ENCODE results near the gene FBXL7.

FBXL7 gene

DNA sequence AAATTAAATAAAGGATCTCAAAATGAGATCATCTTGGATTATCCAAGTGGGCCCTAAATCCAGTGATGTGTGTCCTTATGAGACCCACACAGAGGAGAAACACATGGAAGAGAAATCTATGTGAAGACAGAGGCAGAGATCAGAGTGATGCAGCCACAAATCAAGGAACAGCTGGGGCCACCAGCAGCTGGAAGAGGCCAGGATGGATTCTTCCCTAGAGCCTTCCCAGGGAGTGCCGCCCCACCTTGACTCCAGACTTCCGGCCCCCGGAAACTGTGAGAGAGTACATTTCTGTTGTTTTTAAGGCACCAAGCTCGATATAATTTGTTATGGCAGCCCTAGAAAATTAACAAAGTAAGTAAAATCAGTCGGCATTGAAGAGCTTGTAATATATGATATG, 286.9 kb downstream of the FBXL7 start:
- no peak overlapping the region for H3K4me3 ChIP-seq (ENCODE audit: low read depth, low read length)
- DNase-seq (ENCODE audit: low read depth), result no peak
- TF ChIP-seq, protein P1, sequence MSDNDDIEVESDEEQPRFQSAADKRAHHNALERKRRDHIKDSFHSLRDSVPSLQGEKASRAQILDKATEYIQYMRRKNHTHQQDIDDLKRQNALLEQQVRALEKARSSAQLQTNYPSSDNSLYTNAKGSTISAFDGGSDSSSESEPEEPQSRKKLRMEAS (IDR thresholded peaks at IDR 0.05; ENCODE audit: low read depth, low read length), result no peak
- TF ChIP-seq POLR2A (IDR thresholded peaks at IDR 0.05; ENCODE audit: extremely low read depth, insufficient read length) (no peak), MYC (IDR thresholded peaks at IDR 0.05; ENCODE audit: low read depth, low read length) (no peak)
- TF ChIP-seq, protein P2, sequence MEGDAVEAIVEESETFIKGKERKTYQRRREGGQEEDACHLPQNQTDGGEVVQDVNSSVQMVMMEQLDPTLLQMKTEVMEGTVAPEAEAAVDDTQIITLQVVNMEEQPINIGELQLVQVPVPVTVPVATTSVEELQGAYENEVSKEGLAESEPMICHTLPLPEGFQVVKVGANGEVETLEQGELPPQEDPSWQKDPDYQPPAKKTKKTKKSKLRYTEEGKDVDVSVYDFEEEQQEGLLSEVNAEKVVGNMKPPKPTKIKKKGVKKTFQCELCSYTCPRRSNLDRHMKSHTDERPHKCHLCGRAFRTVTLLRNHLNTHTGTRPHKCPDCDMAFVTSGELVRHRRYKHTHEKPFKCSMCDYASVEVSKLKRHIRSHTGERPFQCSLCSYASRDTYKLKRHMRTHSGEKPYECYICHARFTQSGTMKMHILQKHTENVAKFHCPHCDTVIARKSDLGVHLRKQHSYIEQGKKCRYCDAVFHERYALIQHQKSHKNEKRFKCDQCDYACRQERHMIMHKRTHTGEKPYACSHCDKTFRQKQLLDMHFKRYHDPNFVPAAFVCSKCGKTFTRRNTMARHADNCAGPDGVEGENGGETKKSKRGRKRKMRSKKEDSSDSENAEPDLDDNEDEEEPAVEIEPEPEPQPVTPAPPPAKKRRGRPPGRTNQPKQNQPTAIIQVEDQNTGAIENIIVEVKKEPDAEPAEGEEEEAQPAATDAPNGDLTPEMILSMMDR (IDR thresholded peaks at IDR 0.05; ENCODE audit: low read depth, low read length), result no peak

DNA sequence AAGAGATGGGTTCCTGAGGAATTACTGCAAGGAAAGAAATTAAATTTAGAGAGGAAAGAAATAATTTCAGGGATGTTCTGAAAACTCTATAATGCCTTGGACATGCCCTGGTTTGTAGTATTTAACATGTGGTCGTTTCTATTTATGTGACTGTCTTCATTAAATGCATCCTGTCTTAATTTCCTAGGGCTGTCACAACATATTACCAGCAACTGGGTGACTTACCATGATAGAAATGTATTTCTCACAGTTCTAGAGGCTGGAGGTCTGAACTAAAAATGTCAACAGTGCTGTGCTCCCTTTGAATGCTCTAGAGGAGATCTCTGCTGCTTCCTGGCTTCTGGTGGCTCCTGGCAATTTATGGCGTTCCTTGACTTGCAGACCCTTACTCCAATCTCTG, 287.7 kb downstream of the FBXL7 start:
- no peak for DNase-seq (ENCODE audit: low read depth)
- H3K4me3 ChIP-seq (ENCODE audit: low read depth, low read length), result no peak overlapping the region
- TF ChIP-seq MYC (IDR thresholded peaks at IDR 0.05; ENCODE audit: low read depth, low read length), result no peak
- no peak for TF ChIP-seq POLR2A (IDR thresholded peaks at IDR 0.05; ENCODE audit: extremely low read depth, insufficient read length)
- TF ChIP-seq, protein P2 (IDR thresholded peaks at IDR 0.05; ENCODE audit: low read depth, low read length), result no peak
- TF ChIP-seq, protein P1 (IDR thresholded peaks at IDR 0.05; ENCODE audit: low read depth, low read length), result no peak

DNA sequence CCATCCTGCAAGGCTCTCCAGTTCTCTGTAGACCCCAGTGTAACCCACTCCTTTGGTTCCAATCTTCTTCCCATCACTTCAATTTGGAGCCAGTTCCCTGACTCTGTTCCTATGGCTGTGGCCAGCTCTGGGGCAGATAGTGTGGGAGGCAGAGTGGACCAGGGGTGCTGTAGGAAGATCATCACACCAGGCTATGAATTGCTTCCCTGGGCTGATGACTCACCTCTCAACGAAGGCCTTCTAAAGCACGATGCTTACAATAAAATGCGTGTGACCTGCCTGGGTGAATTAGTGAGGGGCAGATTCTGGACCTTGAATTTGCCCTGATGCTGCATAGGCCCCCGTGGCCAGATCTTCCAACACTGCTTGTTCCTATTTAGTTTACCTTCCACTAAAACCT, 289.7 kb downstream of the FBXL7 start:
- TF ChIP-seq, protein P1 (IDR thresholded peaks at IDR 0.05; ENCODE audit: low read depth, low read length), result no peak
- TF ChIP-seq, protein P2 (IDR thresholded peaks at IDR 0.05; ENCODE audit: low read depth, low read length), result no peak
- TF ChIP-seq MYC (IDR thresholded peaks at IDR 0.05; ENCODE audit: low read depth, low read length) (no peak), POLR2A (IDR thresholded peaks at IDR 0.05; ENCODE audit: extremely low read depth, insufficient read length) (no peak)
- no peak for DNase-seq (ENCODE audit: low read depth)
- no peak overlapping the region for H3K4me3 ChIP-seq (ENCODE audit: low read depth, low read length)

DNA sequence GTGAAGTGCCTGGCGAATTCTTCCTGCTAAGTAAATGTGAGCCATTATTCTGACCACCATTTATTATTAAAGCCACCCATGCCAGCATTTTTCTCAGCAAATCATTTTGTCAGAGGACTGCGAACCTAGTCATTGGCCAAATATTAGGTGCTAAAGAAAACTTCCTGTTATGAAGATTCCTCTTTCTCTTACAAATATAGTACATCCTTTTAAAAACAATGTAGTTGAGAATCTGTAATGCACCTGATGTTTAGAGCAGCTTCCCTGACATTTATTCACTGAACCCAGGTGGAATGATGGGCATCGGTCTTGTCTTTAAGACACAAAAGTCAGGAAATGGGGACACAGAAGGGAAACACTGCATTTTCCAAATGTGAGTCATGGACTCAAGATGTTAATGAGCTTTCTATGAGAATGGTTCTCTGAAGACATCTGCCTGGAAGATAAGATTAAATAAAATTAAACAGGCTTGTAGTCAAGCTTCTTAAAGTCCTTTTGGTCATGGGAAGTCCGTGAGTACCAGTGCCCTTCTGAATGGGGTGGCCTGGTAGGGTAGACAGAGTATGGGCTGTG, 290.6 kb downstream of the FBXL7 start:
- no peak for DNase-seq (ENCODE audit: low read depth)
- H3K4me3 ChIP-seq (ENCODE audit: low read depth, low read length), result no peak overlapping the region
- TF ChIP-seq, protein P1 (IDR thresholded peaks at IDR 0.05; ENCODE audit: low read depth, low read length), result no peak
- no peak for TF ChIP-seq MYC (IDR thresholded peaks at IDR 0.05; ENCODE audit: low read depth, low read length)
- TF ChIP-seq POLR2A (IDR thresholded peaks at IDR 0.05; ENCODE audit: extremely low read depth, insufficient read length), result no peak
- TF ChIP-seq, protein P2 (IDR thresholded peaks at IDR 0.05; ENCODE audit: low read depth, low read length), result no peak

DNA sequence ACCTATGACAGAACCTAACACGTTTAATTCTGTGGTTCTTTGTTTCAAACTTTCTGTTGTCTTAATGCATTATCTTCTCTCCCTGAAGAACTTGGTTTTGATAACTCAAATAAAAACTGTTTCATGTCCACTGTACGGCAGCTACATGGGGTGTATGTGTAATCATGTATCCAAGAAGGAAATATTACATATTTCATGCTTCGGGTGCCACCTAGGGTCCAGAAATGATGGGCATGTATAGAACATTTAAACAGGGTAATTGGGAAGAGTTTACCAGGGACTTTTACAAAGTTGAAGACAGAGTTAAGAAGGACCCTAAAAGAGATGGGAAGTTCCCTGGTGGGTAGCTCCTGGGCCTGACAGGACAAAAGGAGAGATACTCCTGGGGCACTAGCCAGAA, 291.3 kb downstream of the FBXL7 start:
- H3K4me3 ChIP-seq (ENCODE audit: low read depth, low read length), result no peak overlapping the region
- no peak for DNase-seq (ENCODE audit: low read depth)
- no peak for TF ChIP-seq POLR2A (IDR thresholded peaks at IDR 0.05; ENCODE audit: extremely low read depth, insufficient read length)
- TF ChIP-seq, protein P2 (IDR thresholded peaks at IDR 0.05; ENCODE audit: low read depth, low read length), result no peak
- TF ChIP-seq, protein P1 (IDR thresholded peaks at IDR 0.05; ENCODE audit: low read depth, low read length), result no peak
- no peak for TF ChIP-seq MYC (IDR thresholded peaks at IDR 0.05; ENCODE audit: low read depth, low read length)

All from NB4 (cell line).